Chondrocyte (in vitro differentiated cells): ENCODE results near the gene ABI3BP. TPM values are rescaled to one million over a fixed set of nuclear protein-coding genes. Genes with fewer than 3 reads are reported as not detected.

Experiments used
- DNase-seq: peaks from one replicate; pipeline ENCODE4 v3.0.0; 2021; ENCODE audit warnings: mixed read lengths, low spot score
- H3K27ac Mint-ChIP-seq: one replicate; pipeline ENCODE4 v1.8.0; 2021; ENCODE audit warnings: mild to moderate bottlenecking, moderate library complexity, mixed read lengths; ENCODE audit not compliant: unreplicated experiment
- H3K27me3 Mint-ChIP-seq: 2 replicates; pipeline ENCODE4 v1.8.0; 2021; ENCODE audit warnings: low read depth, mixed read lengths
- H3K36me3 Mint-ChIP-seq: 2 replicates; pipeline ENCODE4 v1.8.0; 2021; ENCODE audit warnings: low read depth, mixed read lengths
- H3K4me1 Mint-ChIP-seq: 2 replicates; pipeline ENCODE4 v1.8.0; 2021; ENCODE audit warnings: low read depth, mild to moderate bottlenecking, mixed read lengths
- H3K4me3 Mint-ChIP-seq: one replicate; pipeline ENCODE4 v1.8.0; 2021; ENCODE audit warnings: mild to moderate bottlenecking, moderate library complexity, mixed read lengths; ENCODE audit not compliant: unreplicated experiment
- H3K9me3 Mint-ChIP-seq: 2 replicates; pipeline ENCODE4 v1.8.0; 2021; ENCODE audit warnings: low read depth, mixed read lengths
- CTCF ChIP-seq: fragments of 200-600 bp; sonication (generic); IDR thresholded peaks from 2 replicates; pipeline ENCODE4 v1.5.0; 2021; ENCODE audit warnings: antibody characterized with exemption, mild to moderate bottlenecking, moderate library complexity
- total RNA-seq: library from RNA; stranded (reverse); gene quantifications from 3 replicates; pipeline ENCODE4 v1.2.1, GENCODE V29; 2021

Gene ABI3BP
- total RNA-seq, 1 donor from 2014 or later: 10.2 TPM

DNA sequence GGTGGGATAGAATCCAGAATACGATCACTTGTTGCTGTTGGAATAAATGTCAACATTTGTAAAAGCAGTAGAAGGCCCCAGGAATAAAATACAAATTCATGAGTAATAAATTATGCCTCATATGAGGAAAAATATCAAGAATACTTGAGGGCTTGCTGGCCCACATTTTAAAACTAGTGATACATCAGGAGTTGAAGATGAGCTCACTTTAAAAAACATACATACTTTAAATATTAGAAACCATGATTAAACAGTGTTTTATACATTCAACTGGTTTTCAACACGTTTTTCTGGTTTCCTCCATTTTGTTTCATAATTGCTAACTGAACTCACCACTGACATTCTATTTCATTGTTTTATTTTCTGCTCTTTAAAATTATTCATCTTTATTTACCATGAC is 142.5 kb downstream of the ABI3BP start:
- no peak for DNase-seq
- Mint-ChIP-seq H3K27me3 (peaks cover 21% of the 10 kb centered on the region), H3K4me1 (no peaks in the 10 kb centered on the region), H3K27ac (no peak overlapping the region), H3K36me3 (no peaks in the 10 kb centered on the region), H3K9me3 (no peaks in the 10 kb centered on the region), H3K4me3 (no peak overlapping the region)
- TF ChIP-seq CTCF: no peak

DNA sequence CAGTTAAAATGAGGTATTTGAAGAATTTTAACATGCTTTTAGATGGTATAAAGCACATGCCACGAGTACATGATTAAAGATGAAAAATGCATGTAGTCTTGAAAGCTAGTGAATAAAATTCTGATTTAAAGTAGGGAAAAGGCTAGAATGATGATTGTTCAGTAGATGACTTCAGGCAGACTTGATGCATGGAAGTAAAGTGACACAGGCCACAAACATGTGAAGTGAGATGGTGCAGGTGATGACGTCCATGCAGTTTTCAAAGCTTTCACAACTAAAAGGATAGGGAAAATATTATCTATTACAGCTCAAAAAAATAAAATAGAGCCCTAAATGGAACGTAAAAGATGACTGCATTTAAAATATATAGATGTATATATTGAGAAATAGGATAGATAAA is 143.1 kb downstream of the ABI3BP start:
- H3K27me3 Mint-ChIP-seq: peaks cover 18% of the 10 kb centered on the region
- no peaks in the 10 kb centered on the region for H3K9me3 Mint-ChIP-seq
- TF ChIP-seq CTCF: no peak
- H3K4me1 Mint-ChIP-seq: no peaks in the 10 kb centered on the region
- no peaks in the 10 kb centered on the region for H3K36me3 Mint-ChIP-seq
- DNase-seq: no peak
- no peak overlapping the region for H3K27ac Mint-ChIP-seq
- no peak overlapping the region for H3K4me3 Mint-ChIP-seq

GRCh38 chr3:100844063-100844936 is 148.9 kb downstream of the ABI3BP start:
- Mint-ChIP-seq H3K27ac (no peak overlapping the region), H3K9me3 (no peaks in the 10 kb centered on the region), H3K27me3 (peaks cover 37% of the 10 kb centered on the region), H3K36me3 (no peaks in the 10 kb centered on the region), H3K4me3 (no peak overlapping the region), H3K4me1 (no peaks in the 10 kb centered on the region)
- no peak for DNase-seq
- TF ChIP-seq CTCF: no peak

GRCh38 chr3:100838157-100838556 is 155.1 kb downstream of the ABI3BP start:
- H3K27ac Mint-ChIP-seq: no peak overlapping the region
- H3K4me1 Mint-ChIP-seq: peaks cover 5% of the 10 kb centered on the region
- no peak overlapping the region for H3K4me3 Mint-ChIP-seq
- no peak for TF ChIP-seq CTCF
- peaks cover 4% of the 10 kb centered on the region for H3K36me3 Mint-ChIP-seq
- no peaks in the 10 kb centered on the region for H3K9me3 Mint-ChIP-seq
- no peak for DNase-seq
- H3K27me3 Mint-ChIP-seq: peaks cover 35% of the 10 kb centered on the region

DNA sequence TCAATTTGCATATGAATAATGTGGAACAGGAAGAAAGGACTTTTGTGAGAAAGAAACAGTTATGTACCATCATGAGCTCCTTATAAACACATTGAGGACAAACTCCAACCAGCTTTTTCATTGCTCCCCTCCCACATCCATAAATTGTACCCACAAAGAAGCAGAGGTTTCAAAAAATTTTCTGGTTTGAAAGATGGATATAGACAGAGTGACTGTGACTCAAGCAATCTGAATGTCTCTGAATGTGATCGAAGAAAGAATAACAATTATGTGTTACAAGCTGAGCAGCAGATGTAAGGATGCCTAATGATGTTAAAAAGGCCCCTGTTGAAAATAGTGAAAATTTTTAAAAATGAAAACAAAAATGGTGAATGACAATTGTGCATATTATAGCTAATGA is 156.6 kb downstream of the ABI3BP start:
- no peaks in the 10 kb centered on the region for H3K9me3 Mint-ChIP-seq
- H3K27ac Mint-ChIP-seq: no peak overlapping the region

More for the DNA sequence above, 156.6 kb downstream of the ABI3BP start:
- H3K4me3 Mint-ChIP-seq: no peak overlapping the region
- peaks cover 8% of the 10 kb centered on the region for H3K36me3 Mint-ChIP-seq
- TF ChIP-seq CTCF: no peak
- peaks cover 5% of the 10 kb centered on the region for H3K4me1 Mint-ChIP-seq
- DNase-seq: no peak
- H3K27me3 Mint-ChIP-seq: peaks cover 39% of the 10 kb centered on the region
